ENCODE results near the gene RAB3GAP2. TPM values are rescaled to one million over a fixed set of nuclear protein-coding genes. Genes with fewer than 3 reads are reported as not detected.

The RAB3GAP2 gene
- total and polyA plus RNA-seq, 10 of the 15 experiments (the other 5 are each of a cell fraction or from before 2014, with no cell fraction given), result 11.9 to 51.1 (median 24.4) TPM

DNA sequence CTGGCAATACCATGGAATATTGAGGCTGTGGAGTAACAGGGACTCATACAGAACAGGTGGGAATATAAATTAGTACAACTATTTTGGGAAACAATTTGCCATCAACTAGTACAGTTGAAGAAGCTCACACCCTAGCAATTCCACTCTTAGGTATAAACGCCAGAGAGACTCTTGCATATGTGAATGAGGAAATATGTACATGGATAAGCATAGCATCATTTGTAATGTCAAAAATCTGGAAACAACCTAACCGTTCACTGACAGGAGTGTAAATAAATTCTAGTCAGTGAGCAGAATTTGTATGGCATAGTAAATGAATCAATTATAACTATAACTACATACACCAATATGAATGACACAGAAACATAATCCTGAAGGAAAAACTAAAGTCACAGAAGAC lies 83.7 kb downstream of the RAB3GAP2 start:
- no peak overlapping the region for H3K27ac ChIP-seq (ENCODE audit: control insufficient read depth, insufficient read depth)
- intact Hi-C loops (cut with micrococcal nuclease; ENCODE audit: unreplicated experiment) (no loop called here), in situ Hi-C loops (cut with MboI) (no loop called here)
- ChIA-PET SMC1A (ENCODE audit: uncharacterized antibody, unreplicated experiment) (interaction anchor here (1.7 to 2.0 kb wide), 4 partner anchors 17 to 28 kb away, joined by 5 to 14 read pairs (median 6); no protein-coding TSS in a partner anchor), CTCF (interaction anchor here (0.7 to 8.3 kb wide), 7 partner anchors 8 to 466 kb away, joined by 3 to 101 read pairs (median 5); no protein-coding TSS in a partner anchor), POLR2A (interaction anchor here (0.6 kb wide), 1 partner anchor 50 kb away, joined by 3 read pairs; no protein-coding TSS in a partner anchor), RAD21 (ENCODE audit: unreplicated experiment) (interaction anchor here (1.6 kb wide), 1 partner anchor 29 kb away, joined by 6 read pairs; no protein-coding TSS in a partner anchor)
- WGBS (ENCODE audit: insufficient coverage, insufficient replicate concordance, low lambda C conversion rate, missing lambda C conversion rate), result 97% methylated on average over 2 of the region's 2 CpGs
- no peak overlapping the region for H2AFZ ChIP-seq (ENCODE audit: control insufficient read depth, low read depth, low read length)
- H4K20me1 ChIP-seq (ENCODE audit: control insufficient read depth, insufficient read depth), result no peaks in the 10 kb centered on the region
- DNase-seq (ENCODE audit: low read depth, low spot score), result no peak
- H3K27me3 ChIP-seq (replicated peaks in 1 of 2; ENCODE audit: control insufficient read depth in 2 of 2, insufficient read depth in 2 of 2, low read length in 1 of 2), result no peaks in the 10 kb centered on the region
- no peak for FAIRE-seq
- no peak overlapping the region for H3K4me3 ChIP-seq
- H3K79me2 ChIP-seq (ENCODE audit: control insufficient read depth, insufficient read depth, low read length), result no peaks in the 10 kb centered on the region
- H3K4me2 ChIP-seq (ENCODE audit: control insufficient read depth, insufficient read depth), result no peak overlapping the region
- ATAC-seq, result no peak
- BruUV-seq (replicated peaks), result no TSS peak
- no peaks in the 10 kb centered on the region for H3K9me3 ChIP-seq (replicated peaks; ENCODE audit: control insufficient read depth, insufficient read depth, low read length)
- H3K9ac ChIP-seq (ENCODE audit: control insufficient read depth, insufficient read depth, low read length), result no peak overlapping the region
- H3K4me1 ChIP-seq (ENCODE audit: control insufficient read depth, insufficient read depth, low read length), result no peaks in the 10 kb centered on the region
- peaks cover 0 to 26% of the 10 kb centered on the region in 2 experiments; a peak in 3 of 4 replicates for H3K36me3 ChIP-seq (ENCODE audit: control insufficient read depth in 2 of 2, insufficient read depth in 2 of 2, low read length in 1 of 2)
- TF ChIP-seq FOXM1 (IDR thresholded peaks at IDR 0.05; ENCODE audit: low read depth, low read length) (no peak), TCF3 (IDR thresholded peaks at IDR 0.05; ENCODE audit: borderline replicate concordance, insufficient read depth, low read depth, low read length) (no peak), RFX5 (IDR thresholded peaks at IDR 0.05; ENCODE audit: low read depth, low read length) (no peak)
- TF ChIP-seq, protein P1, sequence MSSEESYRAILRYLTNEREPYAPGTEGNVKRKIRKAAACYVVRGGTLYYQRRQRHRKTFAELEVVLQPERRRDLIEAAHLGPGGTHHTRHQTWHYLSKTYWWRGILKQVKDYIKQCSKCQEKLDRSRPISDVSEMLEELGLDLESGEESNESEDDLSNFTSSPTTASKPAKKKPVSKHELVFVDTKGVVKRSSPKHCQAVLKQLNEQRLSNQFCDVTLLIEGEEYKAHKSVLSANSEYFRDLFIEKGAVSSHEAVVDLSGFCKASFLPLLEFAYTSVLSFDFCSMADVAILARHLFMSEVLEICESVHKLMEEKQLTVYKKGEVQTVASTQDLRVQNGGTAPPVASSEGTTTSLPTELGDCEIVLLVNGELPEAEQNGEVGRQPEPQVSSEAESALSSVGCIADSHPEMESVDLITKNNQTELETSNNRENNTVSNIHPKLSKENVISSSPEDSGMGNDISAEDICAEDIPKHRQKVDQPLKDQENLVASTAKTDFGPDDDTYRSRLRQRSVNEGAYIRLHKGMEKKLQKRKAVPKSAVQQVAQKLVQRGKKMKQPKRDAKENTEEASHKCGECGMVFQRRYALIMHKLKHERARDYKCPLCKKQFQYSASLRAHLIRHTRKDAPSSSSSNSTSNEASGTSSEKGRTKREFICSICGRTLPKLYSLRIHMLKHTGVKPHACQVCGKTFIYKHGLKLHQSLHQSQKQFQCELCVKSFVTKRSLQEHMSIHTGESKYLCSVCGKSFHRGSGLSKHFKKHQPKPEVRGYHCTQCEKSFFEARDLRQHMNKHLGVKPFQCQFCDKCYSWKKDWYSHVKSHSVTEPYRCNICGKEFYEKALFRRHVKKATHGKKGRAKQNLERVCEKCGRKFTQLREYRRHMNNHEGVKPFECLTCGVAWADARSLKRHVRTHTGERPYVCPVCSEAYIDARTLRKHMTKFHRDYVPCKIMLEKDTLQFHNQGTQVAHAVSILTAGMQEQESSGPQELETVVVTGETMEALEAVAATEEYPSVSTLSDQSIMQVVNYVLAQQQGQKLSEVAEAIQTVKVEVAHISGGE (CRISPR knock-in tag; IDR thresholded peaks at IDR 0.05), result no peak
- TF ChIP-seq, protein P2, sequence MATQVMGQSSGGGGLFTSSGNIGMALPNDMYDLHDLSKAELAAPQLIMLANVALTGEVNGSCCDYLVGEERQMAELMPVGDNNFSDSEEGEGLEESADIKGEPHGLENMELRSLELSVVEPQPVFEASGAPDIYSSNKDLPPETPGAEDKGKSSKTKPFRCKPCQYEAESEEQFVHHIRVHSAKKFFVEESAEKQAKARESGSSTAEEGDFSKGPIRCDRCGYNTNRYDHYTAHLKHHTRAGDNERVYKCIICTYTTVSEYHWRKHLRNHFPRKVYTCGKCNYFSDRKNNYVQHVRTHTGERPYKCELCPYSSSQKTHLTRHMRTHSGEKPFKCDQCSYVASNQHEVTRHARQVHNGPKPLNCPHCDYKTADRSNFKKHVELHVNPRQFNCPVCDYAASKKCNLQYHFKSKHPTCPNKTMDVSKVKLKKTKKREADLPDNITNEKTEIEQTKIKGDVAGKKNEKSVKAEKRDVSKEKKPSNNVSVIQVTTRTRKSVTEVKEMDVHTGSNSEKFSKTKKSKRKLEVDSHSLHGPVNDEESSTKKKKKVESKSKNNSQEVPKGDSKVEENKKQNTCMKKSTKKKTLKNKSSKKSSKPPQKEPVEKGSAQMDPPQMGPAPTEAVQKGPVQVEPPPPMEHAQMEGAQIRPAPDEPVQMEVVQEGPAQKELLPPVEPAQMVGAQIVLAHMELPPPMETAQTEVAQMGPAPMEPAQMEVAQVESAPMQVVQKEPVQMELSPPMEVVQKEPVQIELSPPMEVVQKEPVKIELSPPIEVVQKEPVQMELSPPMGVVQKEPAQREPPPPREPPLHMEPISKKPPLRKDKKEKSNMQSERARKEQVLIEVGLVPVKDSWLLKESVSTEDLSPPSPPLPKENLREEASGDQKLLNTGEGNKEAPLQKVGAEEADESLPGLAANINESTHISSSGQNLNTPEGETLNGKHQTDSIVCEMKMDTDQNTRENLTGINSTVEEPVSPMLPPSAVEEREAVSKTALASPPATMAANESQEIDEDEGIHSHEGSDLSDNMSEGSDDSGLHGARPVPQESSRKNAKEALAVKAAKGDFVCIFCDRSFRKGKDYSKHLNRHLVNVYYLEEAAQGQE (IDR thresholded peaks at IDR 0.05; ENCODE audit: low read depth, low read length), result no peak
- TF ChIP-seq, protein P3, sequence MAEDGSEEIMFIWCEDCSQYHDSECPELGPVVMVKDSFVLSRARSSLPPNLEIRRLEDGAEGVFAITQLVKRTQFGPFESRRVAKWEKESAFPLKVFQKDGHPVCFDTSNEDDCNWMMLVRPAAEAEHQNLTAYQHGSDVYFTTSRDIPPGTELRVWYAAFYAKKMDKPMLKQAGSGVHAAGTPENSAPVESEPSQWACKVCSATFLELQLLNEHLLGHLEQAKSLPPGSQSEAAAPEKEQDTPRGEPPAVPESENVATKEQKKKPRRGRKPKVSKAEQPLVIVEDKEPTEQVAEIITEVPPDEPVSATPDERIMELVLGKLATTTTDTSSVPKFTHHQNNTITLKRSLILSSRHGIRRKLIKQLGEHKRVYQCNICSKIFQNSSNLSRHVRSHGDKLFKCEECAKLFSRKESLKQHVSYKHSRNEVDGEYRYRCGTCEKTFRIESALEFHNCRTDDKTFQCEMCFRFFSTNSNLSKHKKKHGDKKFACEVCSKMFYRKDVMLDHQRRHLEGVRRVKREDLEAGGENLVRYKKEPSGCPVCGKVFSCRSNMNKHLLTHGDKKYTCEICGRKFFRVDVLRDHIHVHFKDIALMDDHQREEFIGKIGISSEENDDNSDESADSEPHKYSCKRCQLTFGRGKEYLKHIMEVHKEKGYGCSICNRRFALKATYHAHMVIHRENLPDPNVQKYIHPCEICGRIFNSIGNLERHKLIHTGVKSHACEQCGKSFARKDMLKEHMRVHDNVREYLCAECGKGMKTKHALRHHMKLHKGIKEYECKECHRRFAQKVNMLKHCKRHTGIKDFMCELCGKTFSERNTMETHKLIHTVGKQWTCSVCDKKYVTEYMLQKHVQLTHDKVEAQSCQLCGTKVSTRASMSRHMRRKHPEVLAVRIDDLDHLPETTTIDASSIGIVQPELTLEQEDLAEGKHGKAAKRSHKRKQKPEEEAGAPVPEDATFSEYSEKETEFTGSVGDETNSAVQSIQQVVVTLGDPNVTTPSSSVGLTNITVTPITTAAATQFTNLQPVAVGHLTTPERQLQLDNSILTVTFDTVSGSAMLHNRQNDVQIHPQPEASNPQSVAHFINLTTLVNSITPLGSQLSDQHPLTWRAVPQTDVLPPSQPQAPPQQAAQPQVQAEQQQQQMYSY (CRISPR knock-in tag; IDR thresholded peaks at IDR 0.05), result no peak
